GM12891 (cell line): Measurements from ENCODE around the gene CTDP1.

Experiments
- POLR2A ChIP-seq: IDR thresholded peaks from 2 replicates; pipeline ENCODE4 v1.6.1; 2011; ENCODE audit warnings: low read depth, low read length, control low read depth
- POLR2AphosphoS5 ChIP-seq: IDR thresholded peaks from 2 replicates; pipeline ENCODE4 v1.6.1; 2011; ENCODE audit warnings: low read depth, low read length, control low read depth
- POU2F2 ChIP-seq: IDR thresholded peaks from 2 replicates; pipeline ENCODE4 v1.6.1; 2011; ENCODE audit warnings: low read depth, mild to moderate bottlenecking, control low read depth, low read length, moderate library complexity
- SPI1 ChIP-seq: IDR thresholded peaks from 2 replicates; pipeline ENCODE4 v1.6.1; 2011; ENCODE audit warnings: low read depth, low read length, control low read depth
- TAF1 ChIP-seq: IDR thresholded peaks from 2 replicates; pipeline ENCODE4 v1.6.1; 2011; ENCODE audit warnings: low read depth, low read length, control low read depth

DNA sequence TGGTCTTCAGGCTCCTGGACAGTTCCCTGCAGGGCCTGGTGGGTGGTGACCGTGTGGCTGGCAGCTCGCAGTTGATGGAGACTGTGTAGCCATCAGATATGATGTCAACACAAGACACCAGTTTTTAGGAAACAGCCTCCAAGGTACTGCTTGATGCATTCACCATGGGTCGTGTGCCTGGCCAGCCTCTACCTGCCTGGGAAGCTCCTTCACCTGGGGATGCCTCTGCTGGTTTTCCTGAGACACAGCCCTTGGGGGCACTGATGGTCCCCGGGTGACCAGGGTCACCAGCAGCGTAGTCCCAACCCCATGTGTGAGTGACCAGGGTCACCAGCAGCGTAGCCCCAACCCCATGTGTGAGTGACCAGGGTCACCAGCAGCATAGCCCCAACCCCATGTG lies 84.5 kb downstream of the CTDP1 start:
- TF ChIP-seq POLR2AphosphoS5 (no peak), SPI1 (no peak), POU2F2 (no peak), POLR2A (no peak), TAF1 (no peak)
